LHCN-M2 (cell line): ENCODE data around the gene CDK5RAP1. TPM values are rescaled to one million over a fixed set of nuclear protein-coding genes. Genes with fewer than 3 reads are reported as not detected.
A peak's percentile ranks its signal among the peaks of the same experiment; 100 is the strongest.

Source experiments
- DNase-seq: peaks from one replicate; pipeline ENCODE4 v3.0.0-alpha.2; 2012; ENCODE audit warnings: low read depth
- total RNA-seq: library from RNA; depleted of rRNA; stranded (reverse); fragments of >200 nt; gene quantifications from 2 replicates; pipeline ENCODE4 v1.2.3, GENCODE V29; 2014

CDK5RAP1 gene
- total RNA-seq, 1 experiment from 2014 or later: 23.5 TPM

DNA sequence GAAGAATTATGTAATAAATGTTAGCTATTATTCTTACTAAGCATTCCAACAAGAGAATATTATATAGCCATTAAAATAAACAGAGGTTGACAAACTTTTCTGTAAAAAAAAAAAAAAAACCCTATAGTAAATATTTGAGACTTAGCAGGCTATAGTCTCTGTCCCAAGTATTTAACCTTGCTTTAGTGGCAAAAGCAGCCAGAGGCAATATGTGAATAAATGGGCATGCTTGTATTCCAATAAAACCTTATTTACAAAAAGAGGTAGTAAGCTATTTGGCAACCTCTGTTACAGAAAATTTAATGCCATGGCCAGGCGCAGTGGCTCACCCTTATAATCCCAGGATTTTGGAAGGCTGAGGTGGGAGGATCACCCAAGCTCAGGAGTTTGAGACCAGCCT is 14.6 kb downstream of the CDK5RAP1 start:
- no peak for DNase-seq

- DNase-seq: no peak
Observed at GRCh38 chr20:33377366-33377765, 24.0 kb downstream of the CDK5RAP1 start.

- peak; percentile 81 for DNase-seq
Observed at GRCh38 chr20:33373735-33374605, 27.3 kb downstream of the CDK5RAP1 start.

DNA sequence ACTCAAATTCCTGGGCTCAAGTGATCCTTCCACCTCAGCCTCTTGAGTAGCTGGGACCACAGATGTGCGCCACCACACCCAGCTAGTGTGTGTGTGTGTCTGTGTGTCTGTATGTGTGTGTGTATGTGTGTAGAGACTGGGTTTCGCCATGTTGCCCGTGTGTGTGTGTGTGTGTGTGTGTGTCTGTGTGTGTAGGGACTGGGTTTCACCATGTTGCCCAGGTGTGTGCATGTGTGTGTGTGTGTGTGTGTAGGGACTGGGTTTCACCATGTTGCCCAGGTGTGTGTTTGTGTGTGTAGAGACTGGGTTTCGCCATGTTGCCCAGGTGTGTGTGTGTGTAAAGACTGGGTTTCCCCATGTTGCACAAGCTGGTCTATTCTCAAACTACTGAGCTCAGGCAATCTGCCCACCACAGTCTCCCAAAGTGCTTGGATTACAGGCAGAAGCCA is 28.3 kb downstream of the CDK5RAP1 start:
- peak; percentile 4 for DNase-seq

GRCh38 chr20:33370291-33370690 is 31.0 kb downstream of the CDK5RAP1 start:
- DNase-seq: peak; percentile 8

- DNase-seq: no peak
Observed at GRCh38 chr20:33362898-33363297, 38.4 kb downstream of the CDK5RAP1 start.

GRCh38 chr20:33359399-33360261 is 41.7 kb downstream of the CDK5RAP1 start:
- no peak for DNase-seq

DNA sequence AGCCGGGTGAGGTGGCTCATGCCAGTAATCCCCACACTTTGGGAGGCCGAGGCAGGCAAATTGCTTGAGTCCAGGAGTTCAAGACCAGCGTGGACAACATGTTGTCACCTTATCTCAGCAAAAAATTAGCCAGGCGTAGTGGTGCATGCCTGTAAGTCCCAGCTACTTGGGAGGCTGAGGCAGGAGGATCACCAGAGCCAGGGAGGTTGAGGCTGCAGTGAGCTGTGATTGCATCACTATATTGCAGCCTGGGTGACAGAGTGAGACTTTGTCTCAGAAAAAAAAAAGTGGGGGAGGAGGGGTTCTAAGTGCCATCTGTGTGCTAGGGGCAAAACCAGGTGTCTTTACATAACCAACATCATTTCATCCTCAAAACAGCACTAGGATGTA is 48.3 kb downstream of the CDK5RAP1 start:
- no peak for DNase-seq

GRCh38 chr20:33352258-33353012 is 48.9 kb downstream of the CDK5RAP1 start:
- no peak for DNase-seq

DNA sequence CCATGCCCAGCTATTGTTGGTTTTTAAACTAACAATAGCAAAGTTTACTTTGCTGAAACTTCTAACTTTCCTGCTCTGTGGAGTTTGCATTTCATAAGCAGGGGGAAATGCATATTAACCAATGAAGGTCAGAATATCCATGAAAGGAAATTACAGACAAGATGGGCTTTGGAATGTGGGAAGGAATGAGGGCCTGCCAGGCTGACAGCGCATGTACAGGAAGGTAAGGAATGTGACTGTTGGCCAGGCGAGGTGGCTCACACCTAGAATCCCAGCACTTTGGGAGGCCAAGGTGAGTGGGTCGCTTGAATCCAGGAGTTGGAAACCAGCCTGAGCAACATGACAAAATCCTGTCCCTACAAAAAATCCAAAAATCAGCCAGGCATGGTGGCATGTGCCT is 49.6 kb downstream of the CDK5RAP1 start:
- DNase-seq: no peak

- no peak for DNase-seq
Observed at GRCh38 chr20:33349493-33349892, 51.8 kb downstream of the CDK5RAP1 start.

- no peak for DNase-seq
Observed at GRCh38 chr20:33348136-33348937, 53.0 kb downstream of the CDK5RAP1 start.

DNA sequence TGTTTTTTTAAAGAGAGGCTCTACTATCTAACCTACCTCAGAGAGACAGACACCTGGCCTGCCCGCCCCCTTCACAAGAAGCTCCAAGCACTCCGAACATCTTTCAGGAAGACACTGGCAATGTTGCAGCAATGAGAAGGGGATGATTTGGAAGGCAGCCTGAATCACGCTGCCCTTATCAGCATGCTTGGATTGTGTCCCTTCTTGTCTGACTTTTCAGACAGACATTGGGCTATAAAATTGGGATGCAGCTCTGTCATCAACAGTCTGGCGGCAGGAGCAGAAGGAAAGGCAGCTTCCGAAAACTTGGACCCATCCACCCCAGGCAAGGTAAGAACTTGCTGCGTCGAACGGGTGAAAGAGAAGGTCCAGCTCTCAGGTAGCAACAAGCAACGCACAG is 56.0 kb downstream of the CDK5RAP1 start:
- no peak for DNase-seq

DNA sequence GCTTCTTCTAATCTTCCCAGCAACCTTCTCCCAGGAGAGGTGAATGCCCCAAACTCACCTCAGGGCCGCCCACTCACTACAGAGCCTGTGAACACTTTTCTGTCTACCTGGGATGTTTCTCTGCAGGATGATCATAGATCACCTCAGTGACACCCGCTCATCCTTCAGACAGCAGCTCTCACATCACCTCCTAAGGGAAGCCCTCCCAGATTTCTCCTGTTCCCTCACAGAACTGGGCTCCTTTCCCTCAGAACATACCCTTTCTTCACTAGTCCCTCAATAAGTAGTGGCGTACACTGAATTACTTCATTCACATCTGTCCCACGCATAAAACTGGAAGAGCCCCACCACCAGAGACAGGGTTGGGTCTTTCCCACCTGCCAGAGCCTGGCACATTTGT is 57.8 kb downstream of the CDK5RAP1 start:
- no peak for DNase-seq

- DNase-seq: no peak
Observed at GRCh38 chr20:33339515-33340058, 61.7 kb downstream of the CDK5RAP1 start.

GRCh38 chr20:33338467-33339258 is 62.7 kb downstream of the CDK5RAP1 start:
- DNase-seq: no peak

GRCh38 chr20:33337531-33338165 is 63.7 kb downstream of the CDK5RAP1 start:
- no peak for DNase-seq

DNA sequence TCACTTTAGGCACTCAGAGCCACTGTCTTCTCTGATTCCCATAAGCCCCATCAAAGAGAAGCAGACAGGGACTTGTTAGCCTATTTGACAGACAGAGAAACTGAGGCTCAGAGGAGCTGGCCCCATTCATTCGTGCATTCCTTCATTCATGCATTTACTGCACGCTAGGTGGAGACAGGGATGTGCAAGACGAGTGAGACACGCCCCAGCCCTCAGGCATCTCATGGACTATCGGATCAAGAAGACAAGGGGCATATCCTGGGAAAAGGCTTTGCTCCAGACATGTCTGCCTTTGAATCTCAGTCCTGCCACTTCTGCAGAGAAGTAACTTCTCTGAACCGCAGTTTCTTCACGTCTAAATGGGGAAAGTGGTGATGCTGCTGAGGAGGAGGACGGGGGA is 64.2 kb downstream of the CDK5RAP1 start:
- DNase-seq: no peak

DNA sequence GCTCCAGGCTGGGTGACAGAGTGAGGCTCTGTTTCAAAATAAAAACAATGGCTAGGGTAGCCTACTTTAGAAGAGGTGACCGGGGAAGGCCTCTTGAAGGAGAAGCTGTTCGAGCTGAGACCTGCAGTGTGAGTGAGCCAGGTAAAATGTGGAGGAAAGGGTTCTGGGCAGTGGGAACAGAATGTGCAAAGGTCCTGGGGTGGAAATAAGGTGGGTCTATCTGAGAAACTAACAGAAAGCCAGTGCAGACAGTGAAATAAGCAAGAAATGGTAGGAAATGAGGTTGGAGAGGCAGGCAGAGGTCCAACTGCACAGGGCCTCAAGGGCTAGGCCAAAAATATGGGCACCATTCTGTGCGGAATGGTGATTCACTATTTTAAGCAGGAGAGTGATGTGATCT is 64.9 kb downstream of the CDK5RAP1 start:
- DNase-seq: no peak
